Naive thymus-derived CD4-positive, alpha-beta T cell (primary cell): ENCODE data around the gene KRTAP9-9. TPM values are rescaled to one million over a fixed set of nuclear protein-coding genes. Genes with fewer than 3 reads are reported as not detected.

Source experiments
- ATAC-seq: fragments of 150-1000 bp; cut with Tn5 transposase; 2 replicates; pipeline ENCODE4 v1.10.0; 2021; ENCODE audit warnings: mild to moderate bottlenecking, moderate library complexity
- CTCF ChIA-PET: fragments of 350-600 bp; sonication (Branson Sonifier 250); formaldehyde crosslinking; loops from one replicate; lab custom pipeline; 2021; ENCODE audit warnings: antibody characterized with exemption; lab: Charles Lee
- POLR2A ChIA-PET: fragments of 350-600 bp; sonication (Branson Sonifier 250); formaldehyde crosslinking; loops from one replicate; lab custom pipeline; 2021; ENCODE audit warnings: antibody characterized with exemption, inconsistent platforms; lab: Charles Lee
- DNase-seq, 9 donors: peaks; one replicate each; pipeline versions ENCODE4 v3.0.0 to v3.0.0-alpha.2; 2020 to 2022; ENCODE audit warnings: mixed read lengths in 1 of 9
- H3K27ac ChIP-seq: one replicate; pipeline ENCODE4 v1.7.0; 2013; ENCODE audit warnings: mild to moderate bottlenecking, low read depth, low read length, moderate library complexity
- H3K27me3 ChIP-seq, 2 donors: one replicate each; pipeline ENCODE4 v1.7.0; 2013; ENCODE audit warnings: low read length in 2 of 2, mild to moderate bottlenecking in 2 of 2, moderate library complexity in 2 of 2; ENCODE audit not compliant: control insufficient read depth in 2 of 2, insufficient read depth in 2 of 2
- H3K36me3 ChIP-seq, 3 experiments: 1 replicate in 2 of 3; 2 replicates in 1 of 3; pipeline ENCODE4 v1.7.0; 2013; ENCODE audit warnings: low read length in 3 of 3, mild to moderate bottlenecking in 3 of 3, moderate library complexity in 1 of 3; ENCODE audit not compliant: insufficient read depth in 3 of 3, control insufficient read depth in 2 of 3
- H3K4me1 ChIP-seq, 2 donors: one replicate each; pipeline ENCODE4 v1.7.0; 2013; ENCODE audit warnings: low read length in 2 of 2, mild to moderate bottlenecking in 2 of 2, moderate library complexity in 1 of 2; ENCODE audit not compliant: control insufficient read depth in 2 of 2, insufficient read depth in 2 of 2
- H3K4me3 ChIP-seq: 2 replicates; pipeline ENCODE4 v1.7.0; 2013; ENCODE audit warnings: mild to moderate bottlenecking, low read length
- H3K9me3 ChIP-seq, 3 experiments: 1 replicate in 2 of 3; 2 replicates in 1 of 3; pipeline ENCODE4 v1.7.0; 2013; ENCODE audit warnings: low read length in 3 of 3; ENCODE audit not compliant: control insufficient read depth in 2 of 3
- H3K27ac Mint-ChIP-seq, 9 donors: one replicate each; pipeline ENCODE4 v1.8.0; 2020 to 2022; ENCODE audit warnings: mixed read lengths in 9 of 9, mild to moderate bottlenecking in 8 of 9, moderate library complexity in 5 of 9, inconsistent platforms in 2 of 9
- H3K27me3 Mint-ChIP-seq, 5 donors: one replicate each; pipeline ENCODE4 v1.8.0; 2021 to 2022; ENCODE audit warnings: mixed read lengths in 5 of 5, mild to moderate bottlenecking in 1 of 5
- H3K36me3 Mint-ChIP-seq, 5 donors: one replicate each; pipeline ENCODE4 v1.8.0; 2020 to 2022; ENCODE audit warnings: mixed read lengths in 5 of 5, mild to moderate bottlenecking in 3 of 5, inconsistent platforms in 1 of 5
- H3K4me1 Mint-ChIP-seq, 7 donors: one replicate each; pipeline ENCODE4 v1.8.0; 2020 to 2022; ENCODE audit warnings: mixed read lengths in 7 of 7, mild to moderate bottlenecking in 3 of 7, inconsistent platforms in 1 of 7
- H3K4me3 Mint-ChIP-seq, 10 donors: one replicate each; pipeline ENCODE4 v1.8.0; 2020 to 2022; ENCODE audit warnings: mild to moderate bottlenecking in 10 of 10, mixed read lengths in 10 of 10, moderate library complexity in 6 of 10, inconsistent platforms in 2 of 10
- H3K9me3 Mint-ChIP-seq, 11 donors: one replicate each; pipeline ENCODE4 v1.8.0; 2020 to 2022; ENCODE audit warnings: mixed read lengths in 11 of 11, mild to moderate bottlenecking in 4 of 11, inconsistent platforms in 1 of 11, moderate library complexity in 1 of 11
- intact Hi-C, 2 donors: fragments of 100-400 bp; cut with micrococcal nuclease; formaldehyde crosslinking; loops; one replicate each; pipeline ENCODE4 v1.15.1; 2023
- polyA plus RNA-seq, 2 donors: library from polyadenylated mRNA; unstranded; fragments of 300-500 nt; fragmentation: Illumina TruSeq; gene quantifications; one replicate each; pipeline ENCODE4 v1.2.3, GENCODE V29; 2021
- total RNA-seq, 6 experiments: library from RNA in 5 of 6; stranded (reverse) in 5 of 6; gene quantifications; 1 replicate in 5 of 6; 2 replicates in 1 of 6; pipeline ENCODE4 v1.2.3 and lab custom pipeline; 2021 to 2026

KRTAP9-9 gene
- total and polyA plus RNA-seq, 7 experiments from 2014 or later = not detected

DNA sequence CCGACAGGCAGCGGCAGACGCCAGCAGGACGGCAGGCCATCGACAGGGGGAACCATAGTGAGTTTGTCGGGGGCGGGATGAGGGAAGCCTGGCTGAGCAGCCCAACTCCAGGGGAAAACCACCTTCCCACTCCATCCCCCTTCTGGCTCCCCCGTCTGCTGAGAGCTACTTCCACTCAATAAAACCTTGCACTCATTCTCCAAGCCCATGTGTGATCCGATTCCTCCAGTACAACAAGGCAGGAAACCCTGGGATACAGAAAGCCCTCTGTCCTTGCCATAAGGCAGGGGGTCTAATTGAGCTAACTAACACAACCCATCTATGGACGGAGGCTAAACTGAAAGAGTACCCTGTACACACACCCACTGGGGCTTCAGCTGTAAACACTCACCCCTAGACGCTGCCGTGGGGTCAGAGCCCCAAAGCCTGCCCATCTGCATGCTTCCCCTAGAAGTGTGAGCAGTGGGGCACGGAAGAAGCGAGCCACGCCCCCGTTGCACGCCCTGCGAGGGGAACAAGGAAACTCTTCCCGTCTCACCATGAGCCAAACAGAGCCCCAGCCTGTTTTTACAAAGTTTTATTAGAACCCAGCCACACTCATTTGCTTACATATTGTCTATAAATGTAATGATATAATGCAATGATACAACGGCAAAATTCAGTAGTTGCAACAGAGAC is 43.4 kb downstream of the KRTAP9-9 start:
- Histone ChIP-seq H3K27me3 (no peaks in the 10 kb centered on the region), H3K4me1 (no peaks in the 10 kb centered on the region), H3K4me3 (no peak overlapping the region), H3K36me3 (no peaks in the 10 kb centered on the region), H3K9me3 (no peaks in the 10 kb centered on the region), H3K27ac (no peak overlapping the region)
- DNase-seq (no peak), ATAC-seq (no peak)
- Mint-ChIP-seq H3K4me1 (peaks cover 0 to 19% (median 7%) of the 10 kb centered on the region in 7 donors), H3K27me3 (peaks cover 0 to 5% (median 0%) of the 10 kb centered on the region in 5 donors), H3K9me3 (peaks cover 0 to 22% (median 8%) of the 10 kb centered on the region in 11 donors), H3K27ac (no peak overlapping the region), H3K4me3 (no peak overlapping the region), H3K36me3 (peaks cover 0 to 10% (median 8%) of the 10 kb centered on the region in 5 donors)
- intact Hi-C loops = no loop called here
- ChIA-PET CTCF (no interaction called here), POLR2A (no interaction called here)

DNA sequence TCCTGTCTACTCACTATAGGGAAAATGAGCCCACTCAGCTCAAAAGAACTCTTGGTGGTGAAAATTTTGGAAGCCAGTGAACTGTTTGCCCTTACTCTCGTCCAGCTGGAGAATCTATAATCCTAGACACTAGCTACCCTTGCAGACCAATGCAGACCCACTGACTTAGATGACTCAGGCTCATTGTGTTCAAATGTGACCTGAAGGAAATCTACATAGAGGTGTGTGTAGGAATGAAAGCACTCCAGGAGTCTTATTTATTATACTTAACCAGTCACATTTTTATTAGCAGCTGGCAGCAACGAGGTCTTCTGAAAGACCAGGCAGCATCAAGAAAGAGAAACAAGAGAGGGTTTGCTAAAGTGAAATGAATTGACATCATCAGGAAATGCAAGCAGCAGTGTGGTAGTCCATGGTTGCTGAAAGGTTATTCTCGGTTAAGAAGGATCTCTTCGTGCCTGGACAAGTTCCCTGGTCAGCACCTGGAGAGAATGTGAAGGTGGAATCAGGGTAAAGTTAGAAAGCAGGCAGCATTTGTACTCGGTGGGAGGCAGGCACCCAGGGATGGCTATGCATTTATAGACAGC is 46.1 kb downstream of the KRTAP9-9 start:
- H3K9me3 ChIP-seq = no peaks in the 10 kb centered on the region
- peak overlapping the region in 2 of 9 donors; percentile 18 to 76 for H3K27ac Mint-ChIP-seq
- CTCF ChIA-PET = interaction anchor here (0.6 kb wide), 1 partner anchor 48 kb away, joined by 6 read pairs; no protein-coding TSS in a partner anchor
- H3K4me1 Mint-ChIP-seq = peaks cover 0 to 28% (median 19%) of the 10 kb centered on the region in 7 donors
- H3K9me3 Mint-ChIP-seq = peaks cover 0 to 22% (median 7%) of the 10 kb centered on the region in 11 donors
- no peaks in the 10 kb centered on the region for H3K36me3 ChIP-seq
- H3K4me1 ChIP-seq = no peaks in the 10 kb centered on the region
- POLR2A ChIA-PET = no interaction called here
- H3K27me3 ChIP-seq = no peaks in the 10 kb centered on the region
- intact Hi-C loops = no loop called here
- H3K27me3 Mint-ChIP-seq = peaks cover 0 to 2% (median 0%) of the 10 kb centered on the region in 5 donors
- H3K4me3 ChIP-seq = no peak overlapping the region
- no peak overlapping the region for H3K27ac ChIP-seq
- ATAC-seq (no peak), DNase-seq (no peak)
- H3K36me3 Mint-ChIP-seq = peaks cover 0 to 14% (median 10%) of the 10 kb centered on the region in 5 donors
- peak overlapping the region in 1 of 10 donors; percentile 16 for H3K4me3 Mint-ChIP-seq

- peaks cover 0 to 37% (median 29%) of the 10 kb centered on the region in 7 donors for H3K4me1 Mint-ChIP-seq
- intact Hi-C loops = no loop called here
- Histone ChIP-seq H3K4me1 (peaks cover 5 to 7% of the 10 kb centered on the region in 2 donors), H3K27me3 (no peaks in the 10 kb centered on the region), H3K27ac (no peak within 1 kb of the TSS), H3K4me3 (no peak within 1 kb of the TSS), H3K36me3 (no peaks in the 10 kb centered on the region), H3K9me3 (no peaks in the 10 kb centered on the region)
- H3K36me3 Mint-ChIP-seq = peaks cover 0 to 14% (median 10%) of the 10 kb centered on the region in 5 donors
- ChIA-PET POLR2A (no interaction called here), CTCF (no interaction called here)
- peak within 1 kb of the TSS in 1 of 10 donors; percentile 6 for H3K4me3 Mint-ChIP-seq
- DNase-seq (no peak), ATAC-seq (no peak)
- peak within 1 kb of the TSS in 2 of 9 donors; percentile 58 to 76 for H3K27ac Mint-ChIP-seq
- H3K9me3 Mint-ChIP-seq = peaks cover 0 to 22% (median 7%) of the 10 kb centered on the region in 11 donors
- H3K27me3 Mint-ChIP-seq = peaks cover 0 to 2% (median 0%) of the 10 kb centered on the region in 5 donors
Measured at GRCh38 chr17:41301916-41302901, 47.0 kb downstream of the KRTAP9-9 start, which contains the start of gene KRTAP29-1. Gene KRTAP29-1, minus strand, starts transcription at chr17:41302851. Its CDS starts 0 bp downstream, at chr17:41302851.

DNA sequence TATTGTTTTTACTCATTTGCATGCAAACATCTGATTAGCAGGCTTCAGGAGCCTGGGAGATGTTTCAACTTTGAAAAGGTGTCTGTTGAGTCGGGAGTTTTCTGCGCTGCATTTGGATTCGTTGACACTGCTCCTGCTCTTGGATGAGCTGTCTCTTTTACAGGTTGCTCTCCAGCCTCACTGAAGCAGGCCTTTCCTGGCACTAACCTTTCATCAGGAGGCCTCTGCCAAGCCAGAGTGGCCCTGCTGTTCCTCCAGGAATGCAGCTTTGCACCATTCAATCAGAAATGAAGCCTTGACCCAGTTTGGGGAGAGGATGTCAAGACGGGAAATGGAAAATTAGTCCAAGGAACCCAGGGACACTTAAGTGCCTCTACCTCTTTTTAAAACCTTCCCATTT is 47.8 kb downstream of the KRTAP9-9 start:
- H3K27ac ChIP-seq = no peak overlapping the region
- Mint-ChIP-seq H3K36me3 (peaks cover 0 to 14% (median 10%) of the 10 kb centered on the region in 5 donors), H3K27me3 (peaks cover 0 to 2% (median 0%) of the 10 kb centered on the region in 5 donors), H3K4me1 (peaks cover 4 to 44% (median 36%) of the 10 kb centered on the region in 7 donors), H3K27ac (peak overlapping the region in 1 of 9 donors; percentile 7), H3K9me3 (peaks cover 0 to 22% (median 7%) of the 10 kb centered on the region in 11 donors), H3K4me3 (no peak overlapping the region)
- H3K4me1 ChIP-seq = peaks cover 13 to 15% of the 10 kb centered on the region in 2 donors
- no peaks in the 10 kb centered on the region for H3K27me3 ChIP-seq
- no peaks in the 10 kb centered on the region for H3K36me3 ChIP-seq
- ChIA-PET POLR2A (no interaction called here), CTCF (no interaction called here)
- DNase-seq = no peak
- no peaks in the 10 kb centered on the region for H3K9me3 ChIP-seq
- no peak for ATAC-seq
- intact Hi-C loops = no loop called here
- no peak overlapping the region for H3K4me3 ChIP-seq

DNA sequence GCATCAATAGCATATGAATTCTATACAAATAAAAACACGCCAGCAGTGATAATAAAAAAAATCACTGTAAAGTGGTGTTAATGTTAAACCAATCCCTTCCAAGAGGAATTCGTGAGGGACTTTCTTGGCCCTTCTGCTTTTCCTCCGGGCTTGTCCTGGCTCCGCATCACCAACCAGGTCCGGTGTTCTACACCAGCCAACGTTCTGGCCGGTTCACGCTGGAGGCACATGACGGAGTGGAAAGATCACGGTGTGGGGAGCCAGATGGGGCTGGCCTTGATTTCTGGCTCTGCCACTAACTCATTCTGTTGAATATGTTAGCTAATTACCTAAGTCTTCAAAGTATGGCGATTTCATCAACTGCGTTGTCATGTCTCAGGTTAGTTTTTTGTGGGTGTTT is 48.9 kb downstream of the KRTAP9-9 start:
- no peak overlapping the region for H3K4me3 ChIP-seq
- H3K4me1 ChIP-seq = peaks cover 23 to 26% of the 10 kb centered on the region in 2 donors
- intact Hi-C loops = no loop called here
- Mint-ChIP-seq H3K27ac (peak overlapping the region in 3 of 9 donors; percentile 36 to 53 (median 46)), H3K4me1 (peaks cover 15 to 55% (median 47%) of the 10 kb centered on the region in 7 donors), H3K4me3 (no peak overlapping the region), H3K27me3 (peaks cover 0 to 2% (median 0%) of the 10 kb centered on the region in 5 donors), H3K9me3 (peaks cover 0 to 22% (median 7%) of the 10 kb centered on the region in 11 donors), H3K36me3 (peaks cover 0 to 14% (median 10%) of the 10 kb centered on the region in 5 donors)
- ATAC-seq (no peak), DNase-seq (no peak)
- ChIA-PET POLR2A (no interaction called here), CTCF (no interaction called here)
- H3K27ac ChIP-seq = no peak overlapping the region
- H3K9me3 ChIP-seq = no peaks in the 10 kb centered on the region
- no peaks in the 10 kb centered on the region for H3K27me3 ChIP-seq
- H3K36me3 ChIP-seq = no peaks in the 10 kb centered on the region
